Astrocyte (in vitro differentiated cells and primary cell): ENCODE data around the gene PHEX.

Source experiments
- EZH2 ChIP-seq: IDR thresholded peaks from 2 replicates; pipeline ENCODE4 v1.6.1; 2012; ENCODE audit warnings: mild to moderate bottlenecking, low read length, inconsistent platforms; ENCODE audit not compliant: insufficient read depth
- TF ChIP-seq, protein P1 (sequence below): IDR thresholded peaks from 2 replicates; pipeline ENCODE4 v1.5.1; 2011; ENCODE audit warnings: low read depth, mild to moderate bottlenecking, inconsistent platforms, low read length, moderate library complexity; ENCODE audit not compliant: insufficient read depth

DNA sequence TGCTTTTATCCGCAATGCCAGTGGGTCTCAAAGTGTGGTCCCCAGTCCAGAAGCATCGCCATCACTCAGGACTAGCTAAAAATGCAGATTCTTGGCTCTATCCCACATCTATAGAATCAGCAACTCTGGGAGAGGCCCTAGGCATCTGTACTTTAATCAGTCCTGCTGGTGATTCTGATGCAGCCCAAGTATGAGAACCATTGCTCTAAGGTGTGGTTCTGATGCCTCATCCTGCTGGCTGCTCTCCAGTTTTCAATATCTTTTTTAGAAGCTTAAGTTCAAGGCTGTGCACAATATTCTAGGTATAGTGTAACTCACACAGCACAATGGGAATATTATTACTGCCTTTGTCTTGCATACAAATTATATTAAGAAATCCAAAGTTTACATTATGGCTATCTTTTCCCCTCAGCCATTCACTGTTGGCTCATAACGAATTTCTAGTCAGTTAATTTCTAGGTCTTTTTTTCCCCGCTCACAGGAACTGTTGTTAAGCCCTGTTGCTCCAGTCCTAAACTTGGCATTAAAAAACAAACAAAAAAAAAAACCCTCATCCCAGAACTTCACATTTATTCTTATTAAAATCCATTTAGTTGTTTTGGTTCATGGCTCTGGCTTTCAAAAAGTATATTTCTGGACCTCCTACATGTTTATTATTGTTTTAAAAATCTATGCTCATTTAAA lies 109.1 kb downstream of the PHEX start:
- TF ChIP-seq, protein P1, sequence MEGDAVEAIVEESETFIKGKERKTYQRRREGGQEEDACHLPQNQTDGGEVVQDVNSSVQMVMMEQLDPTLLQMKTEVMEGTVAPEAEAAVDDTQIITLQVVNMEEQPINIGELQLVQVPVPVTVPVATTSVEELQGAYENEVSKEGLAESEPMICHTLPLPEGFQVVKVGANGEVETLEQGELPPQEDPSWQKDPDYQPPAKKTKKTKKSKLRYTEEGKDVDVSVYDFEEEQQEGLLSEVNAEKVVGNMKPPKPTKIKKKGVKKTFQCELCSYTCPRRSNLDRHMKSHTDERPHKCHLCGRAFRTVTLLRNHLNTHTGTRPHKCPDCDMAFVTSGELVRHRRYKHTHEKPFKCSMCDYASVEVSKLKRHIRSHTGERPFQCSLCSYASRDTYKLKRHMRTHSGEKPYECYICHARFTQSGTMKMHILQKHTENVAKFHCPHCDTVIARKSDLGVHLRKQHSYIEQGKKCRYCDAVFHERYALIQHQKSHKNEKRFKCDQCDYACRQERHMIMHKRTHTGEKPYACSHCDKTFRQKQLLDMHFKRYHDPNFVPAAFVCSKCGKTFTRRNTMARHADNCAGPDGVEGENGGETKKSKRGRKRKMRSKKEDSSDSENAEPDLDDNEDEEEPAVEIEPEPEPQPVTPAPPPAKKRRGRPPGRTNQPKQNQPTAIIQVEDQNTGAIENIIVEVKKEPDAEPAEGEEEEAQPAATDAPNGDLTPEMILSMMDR, result no peak
- no peak for TF ChIP-seq EZH2
